HG03469 (cell line): Measurements from ENCODE around the gene RHOG.
"Not testable (repeated sequence)": the region's sequence is repeated elsewhere in the genome, so short reads cannot be mapped to it uniquely, and the experiment has no call there.

Source experiments
- ATAC-seq: cut with Tn5 transposase; IDR thresholded peaks from one replicate; pipeline ENCODE4 v1.9.1; 2021; ENCODE audit warnings: mild to moderate bottlenecking, moderate library complexity, moderate number of reproducible peaks; ENCODE audit not compliant: unreplicated experiment

RHOG gene

DNA sequence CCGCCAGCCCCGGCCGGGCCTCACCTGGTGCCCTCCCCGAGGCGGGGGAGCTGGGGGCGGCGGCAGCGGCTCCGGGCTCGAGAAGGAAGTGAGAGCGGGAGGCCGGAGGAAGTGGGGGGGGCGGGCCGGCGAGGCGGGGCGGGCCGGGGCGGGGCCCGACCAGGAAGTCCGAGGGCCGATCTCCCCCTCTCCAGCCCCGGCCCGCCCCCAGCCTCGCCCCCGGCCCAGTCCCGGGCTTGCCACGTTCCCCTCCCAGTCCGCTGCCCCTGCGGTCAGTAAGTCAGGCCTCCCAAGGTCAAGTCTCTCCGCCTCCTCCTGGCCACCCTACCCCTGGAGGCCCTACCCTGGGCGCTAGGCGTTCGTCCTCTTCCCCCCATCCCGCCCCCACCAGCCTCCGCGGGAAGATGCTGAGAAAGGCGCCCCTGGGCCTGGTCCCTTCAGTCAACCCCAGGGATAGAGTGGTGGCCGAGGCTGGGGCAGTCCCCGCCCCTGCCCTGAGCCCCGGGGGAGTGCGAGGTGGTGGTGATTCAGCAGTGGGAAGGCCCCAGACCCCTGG, at the start of gene RHOG:
Gene RHOG, minus strand, starts transcription at position 90 of the 556 bp plus-strand sequence. CDS start 12,821 bp downstream, outside the sequence.
- ATAC-seq, result peak; percentile 10

GRCh38 chr11:3890014-3890413, 49.3 kb upstream of the RHOG start:
- ATAC-seq, result no peak

GRCh38 chr11:3888876-3889275, 48.1 kb upstream of the RHOG start:
- ATAC-seq, result no peak

DNA sequence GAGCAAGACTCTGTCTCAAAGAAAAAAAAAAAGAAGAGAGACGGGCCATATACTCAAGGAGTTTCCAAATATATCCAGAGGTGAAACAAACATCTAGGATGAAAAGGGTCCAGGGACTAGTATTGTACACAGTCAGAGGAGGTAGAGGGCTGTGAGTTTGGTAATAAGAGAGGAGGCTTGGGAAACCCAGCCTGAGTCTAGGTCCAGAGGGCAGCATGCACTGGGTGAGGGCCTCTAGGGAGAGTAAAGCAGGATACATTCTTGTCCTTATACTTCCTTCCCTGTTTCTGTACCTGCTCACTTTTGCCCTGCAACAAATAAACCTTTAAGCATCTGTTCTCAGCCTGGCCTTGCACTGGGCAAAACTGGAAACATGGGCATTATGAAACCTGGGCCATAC, 46.2 kb upstream of the RHOG start:
- no peak for ATAC-seq

DNA sequence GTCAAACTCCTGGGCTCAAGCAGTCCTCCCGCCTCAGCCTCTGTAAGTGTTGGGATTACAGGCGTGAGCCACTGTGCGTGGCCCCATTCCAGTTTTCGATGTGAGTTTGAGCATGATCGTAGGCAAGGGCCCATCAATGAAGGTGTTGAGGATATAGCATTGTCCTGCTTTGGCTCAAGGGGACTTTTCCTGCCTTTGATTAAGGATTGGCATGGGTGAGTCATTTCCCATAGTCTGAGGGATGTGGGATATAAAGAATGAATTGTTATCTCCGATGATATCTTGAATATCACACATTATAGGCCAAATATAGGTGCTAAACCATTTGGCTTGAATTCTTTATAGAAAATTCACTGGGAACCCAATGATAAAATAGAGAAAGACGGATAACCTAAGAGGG, 45.1 kb upstream of the RHOG start:
- no peak for ATAC-seq

DNA sequence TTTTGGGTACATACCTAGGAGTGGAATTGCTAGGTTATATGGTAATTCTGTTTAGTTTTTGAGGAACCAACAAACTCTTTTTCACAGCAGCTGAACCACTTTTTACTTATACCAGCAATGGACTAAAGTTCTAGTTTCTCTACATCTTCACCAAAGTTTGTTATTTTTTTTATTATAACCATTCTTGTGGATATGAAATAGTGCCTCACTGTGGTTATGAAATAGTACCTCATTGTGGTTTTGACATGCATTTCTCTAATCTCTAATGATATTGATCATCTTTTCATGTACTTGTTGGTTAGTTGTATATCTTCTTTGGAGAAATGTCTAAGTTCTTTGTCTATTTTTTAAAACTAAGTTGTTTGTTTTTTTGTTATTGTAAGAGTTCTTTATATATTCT, 41.9 kb upstream of the RHOG start:
- no peak for ATAC-seq

- ATAC-seq, result no peak
These were observed 40.0 kb upstream of the RHOG start for GRCh38 chr11:3880724-3881123.

DNA sequence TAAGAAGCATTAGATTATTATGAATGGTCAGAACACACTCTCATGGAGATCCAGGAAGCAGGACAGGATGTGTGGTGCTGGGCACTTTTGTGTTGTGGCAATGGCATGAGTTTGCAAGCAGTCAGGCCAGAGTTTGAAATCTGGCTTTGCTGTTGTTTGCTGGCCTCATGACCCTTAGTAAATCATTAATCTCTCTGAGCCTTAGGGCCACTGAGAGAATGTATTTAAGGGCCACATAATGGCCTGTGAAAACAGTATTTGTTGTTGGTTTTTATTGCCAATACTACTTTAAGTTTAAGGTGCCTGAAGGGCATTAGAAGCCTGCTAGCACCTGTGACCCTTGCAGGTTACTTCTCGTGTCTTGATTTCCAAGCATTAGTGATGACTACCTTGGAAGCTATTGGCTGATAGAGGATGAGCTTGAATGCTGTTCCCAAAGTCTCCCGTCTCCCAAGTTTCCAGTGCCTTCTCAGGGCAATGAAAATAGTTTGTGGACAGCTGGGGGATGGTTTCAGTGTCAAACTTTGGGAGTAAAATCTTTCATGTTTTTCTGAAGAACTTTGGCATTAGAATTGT, 39.3 kb upstream of the RHOG start:
- ATAC-seq, result no peak

- ATAC-seq, result no peak
These were observed 38.6 kb upstream of the RHOG start for GRCh38 chr11:3879216-3879966.

DNA sequence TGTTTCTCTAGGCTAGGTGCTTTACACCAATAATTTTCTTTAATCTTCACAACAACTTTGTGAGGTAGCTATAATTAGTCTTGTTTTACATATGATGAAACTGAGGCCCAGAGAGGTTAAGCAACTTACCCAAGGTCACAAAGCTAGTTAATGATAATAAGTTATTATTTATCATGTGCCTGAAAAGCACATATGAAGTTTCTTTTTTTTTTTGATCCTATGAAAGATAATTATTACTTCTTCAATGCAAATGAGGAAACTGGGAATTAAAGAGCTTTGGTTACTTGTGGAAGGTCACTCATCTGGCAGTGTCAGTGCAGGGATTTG, 37.5 kb upstream of the RHOG start:
- no peak for ATAC-seq

- no peak for ATAC-seq
These were observed 36.9 kb upstream of the RHOG start for GRCh38 chr11:3877364-3878257.

DNA sequence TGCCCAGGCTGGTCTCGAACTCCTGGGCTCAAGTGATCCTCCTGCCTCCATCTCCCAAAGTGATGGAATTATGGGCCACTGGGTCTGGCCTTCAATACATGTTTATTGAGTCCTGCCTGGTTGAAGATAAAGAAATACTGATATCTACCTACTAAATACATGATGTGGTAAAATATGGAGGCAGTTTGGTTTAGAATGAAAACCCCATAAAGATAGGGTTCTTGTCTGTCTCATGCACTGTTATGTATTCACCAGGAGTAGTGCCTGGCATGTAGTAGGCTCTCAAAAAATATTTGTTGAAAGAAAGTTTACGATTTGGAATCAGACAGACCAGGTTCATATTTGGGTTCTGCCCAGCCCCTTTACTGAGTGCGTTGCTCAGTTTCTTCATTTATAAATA, 35.9 kb upstream of the RHOG start:
- no peak for ATAC-seq

DNA sequence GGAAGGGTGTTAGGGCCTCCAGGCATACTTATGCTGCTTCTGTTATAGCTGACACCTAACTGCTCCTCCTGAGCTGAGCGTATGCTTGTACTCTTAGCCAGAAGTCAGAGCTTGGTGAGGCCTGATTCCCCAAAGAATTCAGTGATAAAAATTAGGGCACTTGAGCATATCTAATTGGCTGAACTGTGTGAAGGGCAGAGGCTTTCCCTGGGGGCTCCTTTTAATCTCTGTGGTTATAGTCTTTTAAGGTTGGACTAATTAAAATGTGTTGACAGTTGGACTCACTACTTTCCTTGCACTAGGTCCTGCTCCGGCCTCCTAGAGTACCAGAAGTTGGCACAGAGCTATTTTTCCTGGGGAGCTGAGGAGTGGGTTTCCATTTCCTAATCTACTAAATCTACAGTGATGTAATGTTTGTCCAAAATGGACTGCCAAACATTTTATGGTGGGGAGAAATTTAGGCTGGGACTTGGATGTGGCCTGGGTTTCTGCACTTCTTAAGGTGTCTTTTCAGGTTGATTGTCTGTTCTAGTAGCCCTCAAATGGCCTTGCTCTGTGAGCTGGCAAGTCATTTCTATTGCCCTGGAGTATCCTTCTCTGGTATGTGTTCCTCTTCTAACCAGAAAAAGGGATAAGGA, 33.1 kb upstream of the RHOG start:
- ATAC-seq, result no peak

- peak; percentile 52 for ATAC-seq
These were observed 26.7 kb upstream of the RHOG start for GRCh38 chr11:3867209-3868091.

DNA sequence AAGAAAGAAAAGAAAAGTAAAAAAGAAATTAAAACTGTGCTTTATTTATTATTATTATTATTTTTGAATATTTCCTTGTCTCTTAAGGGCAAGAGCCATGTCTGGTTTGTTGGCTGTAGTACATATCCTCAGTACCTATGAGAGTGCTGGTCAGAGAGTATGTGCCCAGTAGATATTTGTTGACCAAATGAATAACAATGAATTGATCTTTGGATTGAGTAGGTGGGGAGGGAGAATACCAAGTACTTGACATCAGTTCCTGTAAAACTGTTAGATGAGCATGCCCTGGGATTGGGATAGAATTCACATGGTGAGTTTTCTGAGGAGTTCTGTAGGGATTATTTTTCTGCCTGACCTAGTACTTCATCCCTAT, 26.1 kb upstream of the RHOG start:
- ATAC-seq, result no peak

DNA sequence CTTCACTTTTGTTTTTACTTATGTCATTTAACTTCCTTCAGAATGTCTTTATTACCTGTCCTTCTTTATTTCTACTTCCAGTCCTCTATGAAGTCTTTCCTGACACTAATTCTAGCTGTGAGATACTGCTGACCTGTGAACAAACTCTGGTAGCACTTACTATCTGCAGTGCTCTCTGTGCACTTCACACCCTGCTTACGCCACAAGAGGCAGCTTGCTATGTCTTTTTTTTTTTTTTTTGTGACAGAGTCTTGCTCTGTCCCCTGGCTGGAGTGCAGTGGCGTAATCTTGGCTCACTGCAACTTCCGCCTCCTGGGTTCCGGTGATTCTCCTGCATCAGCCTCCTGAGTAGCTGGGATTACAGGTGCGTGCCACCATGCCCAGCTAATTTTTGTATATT, 25.4 kb upstream of the RHOG start:
- no peak for ATAC-seq

GRCh38 chr11:3865388-3866193, 24.8 kb upstream of the RHOG start:
- ATAC-seq, result no peak

- ATAC-seq, result no peak
These were observed 20.9 kb upstream of the RHOG start for GRCh38 chr11:3861683-3862082.

DNA sequence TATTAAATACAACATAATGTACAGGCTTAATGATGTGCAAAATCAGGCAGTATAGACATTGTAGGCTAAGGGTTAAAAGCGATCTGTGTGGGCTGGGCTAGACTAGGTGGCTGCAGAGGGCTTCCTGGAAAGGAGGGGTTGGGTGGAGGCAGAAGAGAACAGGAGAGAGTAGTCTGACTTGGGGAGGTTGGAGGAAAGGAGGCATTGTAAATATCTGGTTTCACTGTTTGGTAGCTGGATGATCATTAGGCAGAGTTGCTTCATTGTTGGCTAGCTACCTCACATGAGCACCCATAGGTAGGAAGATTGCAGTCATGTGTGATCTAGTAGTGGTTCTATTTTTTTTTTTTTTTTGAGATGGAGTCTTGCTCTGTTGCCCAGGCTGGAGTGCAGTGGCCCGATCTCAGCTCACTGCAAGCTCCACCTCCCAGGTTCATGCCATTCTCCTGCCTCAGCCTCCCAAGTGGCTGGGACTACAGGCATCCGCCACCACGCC, 20.2 kb upstream of the RHOG start:
- not testable (repeated sequence) for ATAC-seq
